H1 (cell line): Measurements from ENCODE around the gene NUP210. TPM values are rescaled to one million over a fixed set of nuclear protein-coding genes. Genes with fewer than 3 reads are reported as not detected.

Experiments
- NANOG ChIP-seq: IDR thresholded peaks from 2 replicates; pipeline ENCODE4 v1.6.1; 2011; ENCODE audit warnings: low read length, low read depth, mild to moderate bottlenecking, inconsistent platforms; ENCODE audit not compliant: insufficient read depth, poor library complexity, severe bottlenecking
- POLR2AphosphoS5 ChIP-seq: IDR thresholded peaks from 2 replicates; pipeline ENCODE4 v1.6.1; 2011; ENCODE audit warnings: low read depth, low read length
- polyA plus RNA-seq, 7 experiments: library from polyadenylated mRNA; depleted of rRNA in 3 of 7; stranded (reverse) in 5 of 7; unstranded in 2 of 7; fragments of >200 nt in 5 of 7; fragments of 200-250 nt in 2 of 7; gene quantifications; 1 replicate in 5 of 7; 2 replicates in 1 of 7; 4 replicates in 1 of 7; pipeline versions ENCODE4 v1.2.1 to v1.2.3, GENCODE V29; 2011 to 2013; ENCODE audit warnings: missing spikeins in 2 of 7, mixed read lengths in 2 of 7
- total RNA-seq: library from RNA; stranded (reverse); fragmentation: NEBNext Ultra II Directional; extraction: Animal tissue kit (Norgen Biotek cat#: 25700); gene quantifications from 2 replicates; pipeline ENCODE4 v1.2.1, GENCODE V29; 2021
- TF ChIP-seq, protein P1 (sequence below): IDR thresholded peaks from 2 replicates; pipeline ENCODE4 v1.6.1; 2012; ENCODE audit warnings: low read length, inconsistent platforms

Gene NUP210
- total and polyA plus RNA-seq, 2 of the 8 experiments (the other 6 are each of a cell fraction or from before 2014, with no cell fraction given) = 51.0 to 53.7 TPM

DNA sequence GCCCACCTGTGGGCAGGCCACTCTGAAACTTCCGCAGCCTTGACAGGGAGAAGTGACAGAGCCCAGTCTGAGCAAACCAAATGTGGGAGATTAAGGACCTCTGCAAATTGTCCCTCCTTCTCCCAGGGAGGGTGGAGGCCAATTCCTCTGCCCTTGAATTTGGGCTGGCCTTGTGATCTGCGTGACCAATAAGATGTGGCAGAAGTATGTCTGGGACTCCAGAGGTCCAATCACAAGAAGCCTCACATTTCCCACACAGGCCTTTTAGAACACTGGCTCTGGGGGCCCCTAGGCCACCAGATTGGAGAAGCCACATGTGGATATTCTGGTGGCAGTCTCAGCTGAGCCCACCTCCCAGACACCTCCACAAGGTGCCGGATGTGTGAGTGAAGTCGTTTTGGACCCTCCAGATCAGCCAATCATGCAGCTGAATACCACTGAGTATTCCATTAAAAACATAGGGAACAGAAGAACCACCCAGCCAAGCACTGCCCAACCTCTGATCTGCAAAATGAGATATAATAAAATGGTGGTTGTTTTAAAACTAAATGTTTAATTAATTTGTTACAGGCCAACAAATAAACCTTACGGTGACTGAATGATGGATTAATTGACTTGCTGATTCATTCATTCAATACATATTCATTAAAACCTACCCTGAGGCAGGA is 150.3 kb downstream of the NUP210 start (continued):
- no peak for TF ChIP-seq POLR2AphosphoS5
- no peak for TF ChIP-seq NANOG
- TF ChIP-seq, protein P1, sequence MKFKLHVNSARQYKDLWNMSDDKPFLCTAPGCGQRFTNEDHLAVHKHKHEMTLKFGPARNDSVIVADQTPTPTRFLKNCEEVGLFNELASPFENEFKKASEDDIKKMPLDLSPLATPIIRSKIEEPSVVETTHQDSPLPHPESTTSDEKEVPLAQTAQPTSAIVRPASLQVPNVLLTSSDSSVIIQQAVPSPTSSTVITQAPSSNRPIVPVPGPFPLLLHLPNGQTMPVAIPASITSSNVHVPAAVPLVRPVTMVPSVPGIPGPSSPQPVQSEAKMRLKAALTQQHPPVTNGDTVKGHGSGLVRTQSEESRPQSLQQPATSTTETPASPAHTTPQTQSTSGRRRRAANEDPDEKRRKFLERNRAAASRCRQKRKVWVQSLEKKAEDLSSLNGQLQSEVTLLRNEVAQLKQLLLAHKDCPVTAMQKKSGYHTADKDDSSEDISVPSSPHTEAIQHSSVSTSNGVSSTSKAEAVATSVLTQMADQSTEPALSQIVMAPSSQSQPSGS = no peak
